Spleen (tissue), 7 donors: ENCODE results near the gene FILIP1.

Experiments used
- POLR2A ChIP-seq, 3 donors: fragments of 450-650 bp; IDR thresholded peaks; one replicate each; pipeline ENCODE4 v1.5.1; 2017; ENCODE audit warnings: antibody characterized with exemption in 3 of 3, mild to moderate bottlenecking in 1 of 3
- POLR2AphosphoS5 ChIP-seq, 3 donors: sonication (generic); formaldehyde crosslinking; IDR thresholded peaks; one replicate each; pipeline ENCODE4 v1.5.1; 2017; ENCODE audit warnings: antibody characterized with exemption in 3 of 3
- TF ChIP-seq, protein P1 (sequence below), 11 experiments: fragments of 200-600 bp in 7 of 11; fragments of 450-650 bp in 4 of 11; sonication (generic) in 4 of 11; IDR thresholded peaks in 8 of 11; conservative IDR thresholded peaks in 3 of 11; 1 replicate in 7 of 11; 2 replicates in 4 of 11; pipeline versions ENCODE4 v1.4.0 to v1.8.0; 2016 to 2021; ENCODE audit warnings: antibody characterized with exemption in 11 of 11, inconsistent platforms in 4 of 11, mild to moderate bottlenecking in 1 of 11
- donor health status: DM: no; HTN: no; CAD: no; lungs with moderate emphysema.
- donor health status: DM: no; HTN: no; CAD: no.
- donor health status: DM: no; HTN: no; CAD: no.

DNA sequence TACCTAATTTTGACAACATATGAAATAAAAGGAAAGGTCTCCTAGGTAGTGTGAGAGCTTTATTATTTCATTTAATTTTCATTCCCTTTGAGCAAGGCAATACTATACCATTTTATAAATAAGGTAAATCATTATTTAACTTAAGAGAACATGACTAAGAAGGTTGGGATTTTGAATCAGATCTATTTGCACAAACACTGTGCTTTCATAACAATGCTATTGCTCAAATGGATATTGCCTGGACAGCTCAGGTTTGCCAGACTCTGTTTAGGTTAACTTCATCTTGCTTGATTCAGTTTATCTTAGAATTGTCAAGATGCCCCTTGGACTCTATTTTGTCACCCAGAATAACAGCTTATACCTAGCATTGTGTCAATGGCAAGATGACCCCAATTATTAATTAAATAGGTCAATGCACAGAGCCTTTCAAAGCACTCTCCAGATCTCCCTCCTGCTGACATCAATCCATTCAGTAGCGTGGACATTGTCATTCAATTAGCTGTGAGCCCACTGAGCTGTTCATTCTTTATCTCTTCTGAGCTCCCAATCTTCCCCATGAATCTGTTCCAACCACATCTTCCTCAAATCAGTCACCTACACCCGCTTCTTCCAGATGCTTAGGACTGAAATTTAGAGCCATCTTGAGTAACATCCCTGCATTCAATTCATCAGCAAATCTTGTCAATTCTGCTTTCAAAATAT is 166.9 kb downstream of the FILIP1 start:
- no peak for TF ChIP-seq POLR2A (IDR thresholded peaks at IDR 0.05)
- TF ChIP-seq, protein P1, sequence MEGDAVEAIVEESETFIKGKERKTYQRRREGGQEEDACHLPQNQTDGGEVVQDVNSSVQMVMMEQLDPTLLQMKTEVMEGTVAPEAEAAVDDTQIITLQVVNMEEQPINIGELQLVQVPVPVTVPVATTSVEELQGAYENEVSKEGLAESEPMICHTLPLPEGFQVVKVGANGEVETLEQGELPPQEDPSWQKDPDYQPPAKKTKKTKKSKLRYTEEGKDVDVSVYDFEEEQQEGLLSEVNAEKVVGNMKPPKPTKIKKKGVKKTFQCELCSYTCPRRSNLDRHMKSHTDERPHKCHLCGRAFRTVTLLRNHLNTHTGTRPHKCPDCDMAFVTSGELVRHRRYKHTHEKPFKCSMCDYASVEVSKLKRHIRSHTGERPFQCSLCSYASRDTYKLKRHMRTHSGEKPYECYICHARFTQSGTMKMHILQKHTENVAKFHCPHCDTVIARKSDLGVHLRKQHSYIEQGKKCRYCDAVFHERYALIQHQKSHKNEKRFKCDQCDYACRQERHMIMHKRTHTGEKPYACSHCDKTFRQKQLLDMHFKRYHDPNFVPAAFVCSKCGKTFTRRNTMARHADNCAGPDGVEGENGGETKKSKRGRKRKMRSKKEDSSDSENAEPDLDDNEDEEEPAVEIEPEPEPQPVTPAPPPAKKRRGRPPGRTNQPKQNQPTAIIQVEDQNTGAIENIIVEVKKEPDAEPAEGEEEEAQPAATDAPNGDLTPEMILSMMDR (IDR thresholded peaks at IDR 0.05 in 8 of 11, conservative IDR thresholded peaks at IDR 0.05 in 3 of 11), result no peak
- TF ChIP-seq POLR2AphosphoS5 (IDR thresholded peaks at IDR 0.05), result no peak
